SW 1271 (cell line): ENCODE results near the gene MUC6.

Source experiments
- DNase-seq, 2 experiments: peaks; one replicate each; lab custom pipeline; 2025; lab: John Stamatoyannopoulos, UW

MUC6 gene

DNA sequence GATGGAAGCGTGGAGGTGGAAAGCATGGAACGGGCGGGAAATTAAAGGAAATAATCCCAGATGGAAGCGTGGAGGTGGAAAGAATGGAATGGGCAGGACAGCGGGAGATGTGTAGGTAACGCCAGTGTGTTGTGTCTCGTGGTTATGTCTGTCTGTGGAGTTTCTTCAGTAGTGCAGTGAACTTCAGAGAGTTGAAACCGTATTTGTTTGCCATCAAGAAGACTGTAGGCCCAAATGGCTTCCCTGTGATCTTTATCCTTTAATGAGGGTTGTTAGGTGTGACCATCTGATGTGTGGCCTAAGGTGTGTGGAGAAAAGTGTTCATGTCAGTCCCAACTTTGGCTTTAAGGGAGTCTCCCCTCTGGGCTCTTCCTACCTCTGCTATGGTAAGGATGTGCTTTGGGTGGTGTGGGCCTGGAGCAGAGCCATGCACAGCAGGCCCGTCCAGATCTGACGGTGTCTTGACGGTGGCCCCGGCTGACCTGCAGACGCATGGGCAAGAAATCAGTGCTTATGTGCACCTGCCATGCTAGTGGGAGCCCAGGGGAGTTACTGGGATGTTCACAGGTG, 71.2 kb downstream of the MUC6 start:
- DNase-seq: no peak

DNA sequence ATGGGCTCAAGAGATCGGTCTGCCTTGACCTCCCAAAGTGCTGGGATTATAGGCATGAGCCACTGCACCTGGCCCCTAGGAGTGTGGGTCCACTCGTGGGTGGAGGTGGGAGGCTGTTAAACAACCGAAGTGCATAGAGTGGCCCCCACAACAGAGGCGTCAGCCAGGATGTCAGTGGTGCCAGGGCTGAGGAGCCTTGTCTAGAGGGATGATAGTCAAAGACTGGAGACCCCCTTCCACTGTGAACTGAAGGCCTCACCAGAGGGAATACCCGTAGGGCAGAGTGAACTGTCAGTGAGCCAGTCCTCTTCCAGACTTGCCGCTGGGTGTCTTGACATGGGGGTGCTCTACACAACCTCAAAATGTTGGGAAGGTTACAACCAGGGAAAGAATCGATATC, 72.7 kb downstream of the MUC6 start:
- DNase-seq: no peak
